SU-DHL-6 (cell line): ENCODE measurements around the gene LBHD1.

Experiments used
- H2AFZ ChIP-seq: fragments of 200-600 bp; sonication (generic); 2 replicates; pipeline ENCODE4 v1.6.1; 2014; ENCODE audit warnings: low read depth, mild to moderate bottlenecking, moderate library complexity, mixed read lengths, antibody characterized with exemption, low read length; ENCODE audit not compliant: severe bottlenecking
- H3F3A ChIP-seq: fragments of 200-600 bp; shearing (Covaris generic); 2 replicates; pipeline ENCODE4 v1.6.0; 2016; ENCODE audit warnings: antibody characterized with exemption, mild to moderate bottlenecking; ENCODE audit not compliant: insufficient read depth
- H3K27ac ChIP-seq: fragments of 200-600 bp; sonication (generic); 2 replicates; pipeline ENCODE4 v1.5.1; 2016; ENCODE audit warnings: low read depth, mild to moderate bottlenecking, low read length, moderate library complexity, mixed read lengths
- H3K27me3 ChIP-seq: fragments of 200-600 bp; sonication (generic), shearing (Covaris generic); 2 replicates; pipeline ENCODE4 v1.6.0; 2014; ENCODE audit warnings: mild to moderate bottlenecking, low read length
- H3K36me3 ChIP-seq: fragments of 200-600 bp; sonication (generic); 2 replicates; pipeline ENCODE4 v1.6.1; 2014; ENCODE audit warnings: mild to moderate bottlenecking, low read length, mixed read lengths
- H3K4me2 ChIP-seq: fragments of 300-600, 200-600 bp; shearing (Covaris generic), sonication (generic); 2 replicates; pipeline ENCODE4 v1.6.0; 2014; ENCODE audit warnings: low read length, low read depth, mild to moderate bottlenecking; ENCODE audit not compliant: poor library complexity, severe bottlenecking
- H3K4me3 ChIP-seq: fragments of 200-600 bp; sonication (generic); 2 replicates; pipeline ENCODE4 v1.5.1; 2014; ENCODE audit warnings: antibody characterized with exemption, low read length, mild to moderate bottlenecking, mixed read lengths; ENCODE audit not compliant: insufficient read depth, poor library complexity, severe bottlenecking
- H3K79me2 ChIP-seq: fragments of 200-600 bp; sonication (generic); 2 replicates; pipeline ENCODE4 v1.6.1; 2014; ENCODE audit warnings: mild to moderate bottlenecking, low read length, moderate library complexity; ENCODE audit not compliant: insufficient read depth
- H3K9ac ChIP-seq: fragments of 200-600 bp; sonication (generic); 2 replicates; pipeline ENCODE4 v1.7.0; 2014; ENCODE audit warnings: mild to moderate bottlenecking, low read length
- H3K9me2 ChIP-seq: fragments of 200-600 bp; sonication (generic); replicated peaks from 2 replicates; pipeline ENCODE4 v1.6.1; 2014; ENCODE audit warnings: low read length; ENCODE audit not compliant: insufficient read depth
- H3K9me3 ChIP-seq: fragments of 200-600 bp; sonication (generic); 2 replicates; pipeline ENCODE4 v1.6.1; 2014; ENCODE audit warnings: low read length, mixed read lengths; ENCODE audit not compliant: insufficient read depth
- H4K20me1 ChIP-seq: fragments of 200-600 bp; sonication (generic); 2 replicates; pipeline ENCODE4 v1.6.1; 2014; ENCODE audit warnings: low read depth, mild to moderate bottlenecking, antibody characterized with exemption, low read length, moderate library complexity, mixed read lengths
- CTCF ChIP-seq: fragments of 200-600 bp; sonication (generic); IDR thresholded peaks from one replicate; pipeline ENCODE4 v1.5.1; 2017; ENCODE audit warnings: antibody characterized with exemption, mild to moderate bottlenecking, low read length, moderate library complexity; ENCODE audit not compliant: insufficient read depth, poor library complexity, severe bottlenecking
- EZH2phosphoT487 ChIP-seq: fragments of 200-600 bp; sonication (generic), shearing (Covaris generic); conservative IDR thresholded peaks from 2 replicates; pipeline ENCODE4 v1.6.1; 2018; ENCODE audit warnings: mild to moderate bottlenecking, antibody characterized with exemption, low read length, moderate library complexity, mixed read lengths

The LBHD1 gene

DNA sequence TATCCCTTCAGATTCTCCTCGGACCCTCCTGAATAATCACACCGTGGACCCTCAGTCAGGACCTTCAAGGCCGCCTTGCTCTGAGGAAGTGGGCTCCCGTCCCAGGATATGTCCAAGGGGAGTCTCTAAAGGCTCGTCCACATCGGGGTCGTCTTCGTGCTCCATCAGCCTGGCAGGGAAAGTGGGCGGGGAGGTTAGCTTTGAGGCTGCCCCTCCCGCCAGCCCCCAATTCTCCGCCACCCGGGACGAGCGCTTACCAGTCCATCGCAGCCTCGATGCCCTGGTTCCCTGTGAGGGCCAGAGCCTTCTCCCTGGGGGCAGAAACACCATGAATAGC, 6.3 kb upstream of the LBHD1 start:
- Histone ChIP-seq H3F3A (peaks cover 19% of the 10 kb centered on the region), H3K4me3 (peak overlapping the region; percentile 90), H2AFZ (no peak overlapping the region), H3K27ac (peak overlapping the region; percentile 56), H3K9ac (peak overlapping the region; percentile 92), H3K4me2 (peak overlapping the region; percentile 64), H4K20me1 (no peaks in the 10 kb centered on the region), H3K36me3 (no peaks in the 10 kb centered on the region), H3K79me2 (peaks cover 21% of the 10 kb centered on the region; the same call in 1 of the 2 replicates), H3K27me3 (no peaks in the 10 kb centered on the region), H3K9me2 (no peaks in the 10 kb centered on the region), H3K9me3 (no peaks in the 10 kb centered on the region)
- no peak for TF ChIP-seq EZH2phosphoT487
- no peak for TF ChIP-seq CTCF

DNA sequence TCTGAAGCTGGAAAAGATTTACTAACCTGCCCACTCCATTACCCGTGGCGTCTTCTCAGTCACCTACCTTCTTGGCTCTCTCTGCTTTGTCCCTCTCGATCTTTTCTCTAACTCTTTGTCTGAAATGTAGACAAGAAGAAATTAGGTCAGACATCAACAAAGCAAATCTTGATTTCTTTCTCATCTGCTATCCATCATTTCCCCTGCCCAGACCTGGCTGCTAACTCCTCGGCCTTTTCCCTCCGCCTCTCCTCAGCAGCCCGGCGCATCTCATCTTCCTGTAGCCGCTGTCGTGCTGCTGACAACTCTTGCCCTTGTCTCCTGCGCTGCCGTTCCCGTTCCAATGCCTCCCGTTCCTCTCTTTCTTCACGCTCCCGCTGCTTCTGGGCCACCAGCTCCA, 5.6 kb upstream of the LBHD1 start:
- H3K27ac ChIP-seq: no peak overlapping the region
- peak overlapping the region; percentile 92 for H3K9ac ChIP-seq
- H3K27me3 ChIP-seq: no peaks in the 10 kb centered on the region
- no peaks in the 10 kb centered on the region for H3K36me3 ChIP-seq
- no peak overlapping the region for H2AFZ ChIP-seq
- peaks cover 27% of the 10 kb centered on the region; the same call in 1 of the 2 replicates for H3K79me2 ChIP-seq
- TF ChIP-seq EZH2phosphoT487 (no peak), CTCF (no peak)
- H3K4me3 ChIP-seq: peak overlapping the region; percentile 90
- no peaks in the 10 kb centered on the region for H4K20me1 ChIP-seq
- H3K4me2 ChIP-seq: peak overlapping the region; percentile 64
- H3F3A ChIP-seq: peaks cover 26% of the 10 kb centered on the region
- no peaks in the 10 kb centered on the region for H3K9me3 ChIP-seq
- H3K9me2 ChIP-seq: no peaks in the 10 kb centered on the region

- H3K27me3 ChIP-seq: no peaks in the 10 kb centered on the region
- no peak overlapping the region for H3K4me3 ChIP-seq
- no peaks in the 10 kb centered on the region for H3K36me3 ChIP-seq
- peak overlapping the region; percentile 64 for H3K4me2 ChIP-seq
- no peak overlapping the region for H3K9ac ChIP-seq
- H3K27ac ChIP-seq: no peak overlapping the region
- no peak overlapping the region for H2AFZ ChIP-seq
- peaks cover 32% of the 10 kb centered on the region; the same call in 1 of the 2 replicates for H3K79me2 ChIP-seq
- no peaks in the 10 kb centered on the region for H3K9me3 ChIP-seq
- no peaks in the 10 kb centered on the region for H3K9me2 ChIP-seq
- TF ChIP-seq CTCF (no peak), EZH2phosphoT487 (no peak)
- H4K20me1 ChIP-seq: no peaks in the 10 kb centered on the region
- H3F3A ChIP-seq: peaks cover 26% of the 10 kb centered on the region
These were observed 5.1 kb upstream of the LBHD1 start for GRCh38 chr11:62677156-62677555.
